HL-60/S4 (cell line): ENCODE data around the gene SURF4.

Experiments used
- in situ Hi-C: fragments of 300-500 bp; cut with MboI; formaldehyde crosslinking; loops from 2 replicates; pipeline ENCODE4 v1.14.3; 2022; ENCODE audit warnings: low sequenced_read_pairs

Gene SURF4

DNA sequence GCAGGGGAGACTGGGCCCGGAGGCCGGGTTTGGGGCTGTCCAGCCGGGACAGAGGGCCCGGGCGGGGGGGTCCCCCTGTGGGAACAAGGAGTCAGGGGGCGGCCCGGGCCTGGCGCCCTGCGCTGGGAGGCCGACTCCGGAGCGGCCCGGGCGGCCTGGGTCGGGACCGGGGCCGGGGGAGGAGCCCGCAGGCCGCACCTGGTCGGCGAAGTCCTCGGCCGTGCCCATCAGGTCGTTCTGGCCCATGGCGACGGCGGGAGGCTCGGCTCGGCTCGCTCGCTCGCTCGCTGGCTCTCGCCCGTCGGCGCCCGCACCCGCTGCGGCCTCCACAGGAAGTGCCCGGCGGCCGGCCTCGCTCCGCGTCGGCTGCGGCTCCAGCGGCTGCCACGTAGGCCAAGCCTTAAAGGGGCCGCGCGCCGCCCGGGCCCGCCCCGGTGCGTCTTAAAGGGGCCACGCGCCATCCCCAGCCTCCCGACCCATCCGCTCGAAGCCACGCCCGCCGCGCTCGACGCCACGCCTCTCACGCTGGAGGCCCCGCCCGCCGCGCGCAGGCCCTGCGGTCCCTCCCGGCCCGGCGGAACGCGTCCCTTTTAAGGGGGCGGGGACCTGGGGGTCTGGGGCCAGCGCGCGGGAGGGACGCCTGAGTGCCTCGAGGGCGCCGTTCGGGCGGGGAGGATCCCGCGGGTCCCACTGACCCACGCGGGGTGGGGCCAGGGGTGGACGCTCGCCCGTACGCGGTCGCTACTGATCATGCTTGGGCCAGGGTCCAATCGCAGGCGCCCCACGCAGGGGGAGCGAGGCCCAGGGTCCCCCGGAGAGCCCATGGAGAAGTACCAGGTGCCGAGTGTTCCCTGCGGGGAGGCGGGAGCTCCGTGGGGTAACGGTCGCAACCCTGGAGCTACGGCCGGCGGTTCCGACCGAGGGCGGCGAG is at the start of gene SURF4, which contains the start of gene STKLD1:
Gene SURF4 (minus strand): TSS at position 337 of the 931 bp plus-strand sequence. CDS start 91 bp downstream, at position 246.
Gene STKLD1 (plus strand): TSS at position 643 of the 931 bp plus-strand sequence. CDS start 108 bp downstream, at position 751.
- in situ Hi-C loops: no loop called here

DNA sequence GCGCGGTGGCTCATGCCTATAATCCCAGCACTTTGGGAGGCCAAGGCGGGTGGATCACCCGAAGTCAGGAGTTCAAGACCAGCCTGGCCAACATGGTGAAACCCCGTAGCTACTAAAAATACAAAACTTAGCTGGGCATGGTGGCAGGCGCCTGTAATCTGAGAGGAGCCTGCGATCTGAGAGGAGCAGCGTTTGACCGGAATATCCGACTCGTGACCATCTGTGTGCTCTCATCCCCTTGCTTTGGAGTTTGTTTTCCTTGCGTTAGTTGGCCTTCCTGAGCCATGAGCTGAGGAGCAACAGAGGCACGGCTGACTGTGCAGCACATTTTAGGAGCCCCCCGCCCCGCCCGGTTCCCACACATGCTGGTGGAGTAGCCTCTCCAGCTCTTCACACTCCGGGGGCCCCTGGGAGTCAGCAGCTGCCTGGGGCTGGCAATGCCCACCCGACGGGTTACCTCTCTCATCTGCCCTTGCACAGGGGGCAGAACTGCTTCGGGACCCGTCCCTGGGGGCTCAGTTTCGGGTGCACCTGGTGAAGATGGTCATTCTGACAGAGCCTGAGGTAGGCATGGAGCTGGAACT is 49.3 kb upstream of the SURF4 start:
- in situ Hi-C loops: no loop called here

DNA sequence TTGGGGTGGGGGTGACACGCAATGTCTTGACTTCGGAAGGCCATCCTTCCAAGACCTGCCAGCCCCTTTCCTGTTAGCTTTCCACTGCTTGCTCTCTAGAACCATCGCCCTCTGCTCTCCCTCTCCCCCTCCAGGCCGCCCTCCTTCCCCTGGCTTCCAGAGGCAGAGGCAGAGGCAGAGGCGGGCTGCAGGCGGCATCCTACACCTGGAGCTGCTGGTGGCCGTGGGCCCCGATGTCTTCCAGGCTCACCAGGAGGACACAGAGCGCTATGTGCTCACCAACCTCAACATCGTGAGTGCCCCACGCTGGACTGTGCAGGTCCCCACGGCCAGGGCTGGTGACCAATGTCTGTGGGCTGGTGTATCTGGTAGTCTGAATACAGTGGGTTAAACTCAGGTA is 48.3 kb upstream of the SURF4 start:
- in situ Hi-C loops: no loop called here

DNA sequence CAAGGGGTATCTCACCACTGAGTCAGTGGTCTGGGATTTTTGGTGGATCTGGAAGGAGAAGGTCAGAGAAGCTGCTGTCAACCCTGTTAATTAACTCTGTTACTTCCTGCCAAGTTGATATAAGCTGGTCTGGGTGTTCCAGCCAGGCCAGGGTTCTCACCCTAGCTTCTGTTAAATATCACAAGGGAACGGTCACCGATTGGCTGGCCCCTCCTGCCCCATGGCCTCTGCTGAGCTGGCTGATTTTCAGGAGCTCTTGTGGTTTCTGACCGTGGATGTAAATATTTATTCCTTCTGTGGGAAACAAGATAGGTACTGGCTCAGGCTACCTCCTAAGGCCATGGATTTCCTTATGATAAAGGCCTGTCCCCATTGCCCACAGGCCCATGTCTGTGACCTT is 47.4 kb upstream of the SURF4 start:
- in situ Hi-C loops: no loop called here

DNA sequence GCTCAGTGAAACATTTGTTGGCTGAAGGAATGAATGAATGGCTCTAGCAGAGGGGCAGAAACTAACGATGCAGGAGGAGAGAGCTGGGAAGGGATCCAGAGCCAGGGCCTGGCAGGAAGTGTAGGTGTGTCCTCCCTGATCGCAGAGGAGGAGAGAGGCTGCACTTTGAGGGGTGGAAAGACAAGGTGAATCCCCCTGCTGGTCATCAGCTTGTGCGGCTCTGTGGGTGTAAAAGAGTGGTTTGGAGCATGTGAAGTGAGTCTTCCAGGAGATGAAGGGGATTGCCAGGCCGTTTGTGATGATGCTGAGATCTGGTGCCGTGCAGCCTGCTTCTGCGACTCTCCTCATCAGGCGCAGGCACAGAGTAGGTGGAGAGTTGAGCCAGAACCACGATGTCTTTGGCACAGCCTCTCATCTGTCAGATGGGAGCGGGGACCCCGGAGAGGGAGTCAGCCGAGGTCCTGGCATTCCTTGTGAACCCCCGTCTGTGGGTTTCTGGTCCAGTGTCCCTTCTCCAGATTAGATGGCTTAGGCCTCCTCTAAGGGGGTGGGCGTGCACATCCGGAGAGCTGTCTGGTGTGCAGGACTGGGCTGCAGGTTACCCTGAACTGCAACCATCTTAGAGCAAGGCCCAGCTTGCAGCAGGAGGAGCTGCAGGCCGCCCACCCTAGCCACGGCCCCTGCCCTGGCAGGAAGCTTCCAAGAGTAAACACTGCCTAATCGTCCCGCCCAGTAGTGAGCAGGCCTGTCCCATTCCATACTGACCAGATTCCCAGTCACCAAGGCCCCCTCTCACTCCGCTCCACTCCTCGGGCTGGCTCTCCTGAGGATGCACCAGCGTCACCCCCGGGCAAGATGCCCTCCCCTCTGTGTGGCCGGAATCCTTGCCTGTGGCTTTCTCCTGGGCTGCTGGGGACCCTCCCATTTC is 46.0 kb upstream of the SURF4 start, which contains the start of gene ADAMTS13:
Gene ADAMTS13 (plus strand): TSS at position 753 of the 928 bp plus-strand sequence. CDS start 77 bp downstream, at position 830.
- in situ Hi-C loops: no loop called here

DNA sequence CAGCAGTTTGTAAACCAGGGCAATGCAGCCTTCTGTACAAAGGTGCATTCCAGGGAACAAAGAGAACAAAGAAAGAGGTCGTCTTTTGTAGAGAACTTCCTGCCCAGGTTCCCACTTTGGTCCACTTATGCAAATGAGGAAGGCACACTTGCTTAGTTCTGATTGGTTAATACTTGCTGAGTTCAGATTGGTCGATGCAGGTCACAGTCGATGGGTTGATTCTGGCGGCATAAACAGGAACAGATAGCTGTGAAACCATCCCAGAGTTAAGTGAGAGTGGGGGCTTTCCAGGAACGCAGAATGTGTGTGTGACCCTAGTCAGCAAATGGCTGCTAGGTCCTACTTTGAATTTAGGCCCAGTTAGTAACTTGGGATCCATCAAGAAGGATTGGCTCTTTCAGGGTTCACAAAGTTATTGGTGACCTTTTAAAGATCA is 44.5 kb upstream of the SURF4 start:
- in situ Hi-C loops: no loop called here

DNA sequence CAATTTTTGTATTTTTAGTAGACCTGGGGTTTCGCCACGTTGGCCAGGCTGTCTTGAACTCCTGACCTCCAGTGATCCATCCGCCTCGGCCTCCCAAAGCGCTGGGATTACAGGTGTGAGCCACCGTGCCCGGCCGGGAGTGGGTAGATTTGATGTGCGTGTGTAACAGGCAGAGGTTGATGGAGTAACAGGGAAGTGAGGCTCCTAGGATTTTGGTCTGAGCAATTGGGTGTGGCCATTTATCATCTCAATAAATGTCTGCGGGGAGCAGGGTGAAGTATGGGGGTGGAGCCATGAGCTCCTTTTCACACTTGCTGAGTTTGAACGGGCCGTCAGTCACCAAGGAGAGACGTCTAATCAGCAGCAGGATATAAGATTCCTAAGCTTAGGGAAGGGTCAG is 43.1 kb upstream of the SURF4 start:
- in situ Hi-C loops: no loop called here

DNA sequence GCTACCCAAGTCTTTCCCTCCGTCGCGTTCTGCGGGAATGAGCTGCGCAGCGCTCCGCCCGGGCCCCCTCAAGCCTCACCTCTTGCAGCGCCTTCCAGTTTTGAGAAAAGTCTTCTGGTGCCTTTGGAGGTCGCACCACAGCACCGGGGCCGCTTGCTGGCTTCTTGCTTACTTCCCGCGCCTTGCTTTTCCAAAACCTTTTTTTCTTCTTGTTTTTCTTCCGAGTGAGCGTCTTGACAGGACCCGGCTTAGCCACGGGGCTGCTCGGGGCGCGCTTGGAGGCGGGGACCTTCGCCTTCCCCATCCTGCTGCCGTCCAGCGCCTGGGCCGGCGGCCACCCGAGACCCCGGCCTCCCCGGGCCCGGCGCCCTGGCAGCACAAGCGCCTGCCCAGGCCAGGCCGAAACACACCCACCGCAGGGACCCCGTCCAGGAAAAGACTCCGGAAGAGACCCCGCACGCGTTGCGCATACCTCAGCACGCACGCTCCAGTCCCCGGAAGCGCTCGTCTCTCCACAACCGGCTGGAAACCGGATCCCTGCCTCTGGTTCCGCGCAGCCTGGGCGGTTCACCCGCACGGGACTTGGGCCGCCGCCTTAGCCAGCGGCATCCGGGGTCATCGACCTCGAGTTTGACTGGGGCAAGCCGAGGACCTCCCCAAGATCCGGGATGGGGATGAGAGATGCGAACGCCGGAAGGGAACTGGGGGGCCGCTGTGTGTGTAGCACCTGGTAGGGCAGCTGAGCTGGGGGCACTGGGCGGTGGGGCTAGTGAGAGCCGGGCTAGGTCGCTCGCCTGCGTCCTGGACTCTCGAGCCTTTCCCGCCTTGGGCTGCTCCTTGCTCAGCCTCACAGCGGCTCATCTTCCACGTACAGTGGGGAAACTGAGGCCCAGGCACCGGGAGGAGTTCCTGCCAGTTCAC is 41.9 kb upstream of the SURF4 start, which contains the start of gene REXO4:
Gene REXO4 (minus strand): TSS at position 470 of the 921 bp plus-strand sequence. CDS start 166 bp downstream, at position 304.
- in situ Hi-C loops: no loop called here

DNA sequence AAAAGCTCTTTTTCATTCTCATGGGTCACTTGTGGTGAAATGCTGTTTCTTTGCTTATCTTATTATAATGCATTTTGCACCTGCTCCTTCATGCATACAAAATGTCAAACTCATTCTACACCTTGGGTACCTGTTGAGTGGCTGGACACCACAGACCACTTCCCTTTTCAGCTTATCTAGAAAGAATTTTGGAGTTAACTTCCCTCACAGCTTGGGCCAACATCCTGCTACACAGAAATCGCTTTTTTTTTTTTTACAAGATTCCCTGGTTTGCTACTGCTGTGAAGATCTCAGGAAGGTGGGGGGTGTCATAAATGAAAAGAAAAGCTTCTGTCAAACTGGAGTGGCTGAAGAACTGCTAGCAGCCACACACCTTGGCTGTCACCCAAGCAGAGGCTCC is 39.3 kb upstream of the SURF4 start:
- in situ Hi-C loops: no loop called here

DNA sequence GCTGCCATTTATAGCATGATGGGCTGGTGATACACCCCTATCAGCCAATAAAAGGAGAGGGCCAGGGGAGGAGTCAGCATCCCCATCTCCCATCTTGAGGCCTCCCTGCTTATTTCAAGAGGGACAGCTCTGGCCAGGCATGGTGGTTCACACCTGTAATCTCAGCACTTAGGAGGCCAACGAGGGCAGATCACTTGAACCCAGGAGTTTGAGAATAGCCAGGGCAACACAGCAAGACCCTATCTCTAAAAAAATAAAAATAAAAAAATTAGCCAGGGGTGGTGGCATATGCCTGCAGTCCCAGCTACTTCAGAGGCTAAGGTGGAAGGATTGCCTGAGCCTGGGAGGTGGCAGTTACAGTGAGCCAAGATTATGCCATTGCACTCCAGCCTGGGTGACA is 32.2 kb upstream of the SURF4 start:
- in situ Hi-C loops: no loop called here

DNA sequence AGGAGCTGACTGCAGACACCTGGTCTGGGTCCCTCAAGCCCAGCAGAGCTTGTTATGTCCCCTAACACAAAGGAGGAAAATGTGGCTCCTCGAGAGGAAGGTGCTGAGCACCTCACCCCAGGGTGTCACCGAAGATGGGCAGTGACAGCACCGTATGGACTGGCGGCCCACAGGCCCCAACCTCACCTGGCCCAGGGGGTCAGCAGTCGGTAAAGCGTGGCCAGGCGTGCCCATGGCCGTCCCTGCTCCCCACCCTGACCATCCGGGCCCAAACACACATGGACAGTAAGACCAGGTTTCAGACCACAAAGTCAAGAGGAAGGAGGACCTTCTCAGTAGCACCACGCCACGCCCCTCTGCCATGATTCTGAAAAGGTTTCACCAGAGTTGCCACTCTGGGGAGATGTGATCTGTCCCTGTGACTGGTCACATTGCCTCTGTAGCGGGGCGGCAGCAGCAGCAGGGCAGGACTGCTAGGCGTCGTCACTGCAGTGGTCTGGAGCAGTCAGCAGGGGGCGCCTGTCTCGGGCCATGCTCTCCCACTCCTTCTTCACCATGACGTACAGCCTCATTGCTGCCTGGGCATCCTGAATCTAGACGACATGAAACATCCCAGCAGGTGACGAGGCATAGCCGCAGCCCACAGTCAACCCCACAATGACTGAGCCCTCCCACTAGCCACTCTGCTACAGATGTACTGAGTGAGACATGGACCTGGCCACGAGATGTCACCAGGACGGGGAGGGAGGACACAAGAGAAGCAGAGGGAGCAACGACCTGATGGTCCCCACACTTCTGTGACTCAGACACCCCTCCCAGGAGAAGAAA is 30.8 kb upstream of the SURF4 start:
- in situ Hi-C loops: no loop called here

DNA sequence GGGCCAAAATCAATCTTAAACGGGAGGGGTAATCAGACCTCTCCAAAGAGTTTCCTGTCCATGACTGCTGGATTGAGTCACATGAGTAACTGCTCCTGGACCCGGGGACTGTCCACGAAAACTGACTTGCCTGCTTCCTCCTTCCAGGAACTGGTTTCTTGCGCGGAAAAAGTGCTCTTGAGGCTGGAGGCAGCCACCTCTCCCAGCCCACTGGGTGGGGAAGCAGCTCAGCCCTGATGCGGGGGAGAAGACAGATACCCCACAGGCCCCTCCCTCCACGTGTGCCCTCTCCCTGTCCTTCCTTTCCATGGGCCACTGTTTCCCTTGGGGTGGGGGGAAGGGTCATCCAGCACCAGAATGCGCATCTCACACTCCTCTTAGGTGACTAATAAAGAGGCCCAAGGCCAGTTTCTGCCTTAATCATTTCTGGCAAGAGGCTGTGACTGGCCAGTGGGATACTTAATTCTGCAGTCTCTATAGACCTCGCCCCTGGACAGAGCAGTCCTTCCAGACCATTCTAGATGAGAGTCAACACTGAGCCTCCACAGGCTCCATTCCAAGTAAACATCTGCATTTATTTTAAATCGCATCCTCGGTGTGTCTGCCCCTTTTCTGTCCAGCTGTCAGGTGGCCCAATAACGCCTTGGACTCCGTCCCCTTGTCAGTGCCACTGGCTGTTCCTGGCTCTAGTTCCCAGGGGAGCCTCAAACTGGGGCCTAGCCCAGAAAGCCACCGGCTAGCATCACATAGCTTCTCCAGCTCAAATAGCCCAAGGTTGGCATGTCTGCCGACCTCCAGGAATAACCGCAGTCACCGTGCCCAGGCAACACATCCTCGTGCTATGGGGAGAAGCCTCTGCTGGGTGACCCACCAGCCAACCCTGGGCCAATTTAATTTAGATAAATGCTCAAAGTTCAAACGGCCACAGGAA is 29.9 kb upstream of the SURF4 start:
- in situ Hi-C loops: no loop called here

DNA sequence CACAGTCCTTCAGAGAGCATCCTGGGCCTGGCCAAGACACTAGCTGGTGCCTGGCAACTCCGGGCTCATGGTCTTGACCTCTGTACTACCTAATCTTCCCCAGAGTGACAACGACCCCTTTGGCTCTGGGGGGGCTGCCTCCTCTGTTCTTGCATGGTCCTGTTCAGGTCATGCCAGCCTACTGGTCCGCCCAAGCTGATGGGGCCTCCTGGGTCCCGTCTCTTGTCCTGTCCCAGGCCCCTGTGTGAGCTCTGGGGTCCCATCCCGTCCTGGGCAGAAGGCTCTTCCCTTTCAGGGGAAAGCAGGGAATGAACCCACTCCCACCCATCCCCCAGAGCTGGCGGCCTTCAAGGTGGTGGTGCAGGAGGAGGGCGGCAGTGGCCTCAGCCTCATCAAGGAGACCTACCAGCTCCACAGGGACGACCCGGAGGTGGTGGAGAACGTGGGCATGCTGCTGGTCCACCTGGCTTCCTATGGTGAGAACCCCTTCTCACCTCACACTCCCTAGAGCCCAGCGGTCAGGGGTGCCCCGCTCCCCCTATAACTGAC is 28.7 kb upstream of the SURF4 start:
- in situ Hi-C loops: no loop called here

DNA sequence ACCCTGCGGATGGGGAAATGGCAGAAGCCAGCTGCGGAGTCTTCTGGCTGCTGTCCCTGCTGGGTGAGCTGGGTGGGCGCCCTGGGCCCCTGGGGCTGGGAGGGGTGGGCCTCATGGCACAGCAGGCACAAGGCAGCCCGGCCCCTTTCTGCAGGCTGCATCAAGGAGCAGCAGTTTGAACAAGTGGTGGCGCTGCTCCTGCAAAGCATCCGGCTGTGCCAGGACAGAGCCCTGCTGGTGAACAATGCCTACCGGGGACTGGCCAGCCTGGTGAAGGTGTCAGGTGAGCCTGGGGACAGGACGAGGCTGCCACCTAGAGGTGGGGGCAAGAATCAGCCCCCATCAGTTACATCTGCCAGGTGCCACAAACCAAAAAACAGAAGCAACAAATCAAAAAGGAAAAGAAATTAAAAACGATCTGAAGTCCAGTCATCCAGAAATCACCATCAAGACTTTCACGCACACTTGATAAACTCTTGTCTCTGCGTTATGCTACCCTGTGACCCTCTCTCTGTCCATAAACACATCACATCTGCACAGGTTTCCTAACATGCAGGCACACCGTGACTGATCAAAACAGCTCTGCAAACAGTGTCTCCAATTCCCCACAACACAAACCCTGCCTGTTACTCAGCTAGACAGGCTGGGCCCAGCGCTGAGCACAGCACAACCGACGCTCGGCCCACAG is 28.1 kb upstream of the SURF4 start:
- in situ Hi-C loops: no loop called here

DNA sequence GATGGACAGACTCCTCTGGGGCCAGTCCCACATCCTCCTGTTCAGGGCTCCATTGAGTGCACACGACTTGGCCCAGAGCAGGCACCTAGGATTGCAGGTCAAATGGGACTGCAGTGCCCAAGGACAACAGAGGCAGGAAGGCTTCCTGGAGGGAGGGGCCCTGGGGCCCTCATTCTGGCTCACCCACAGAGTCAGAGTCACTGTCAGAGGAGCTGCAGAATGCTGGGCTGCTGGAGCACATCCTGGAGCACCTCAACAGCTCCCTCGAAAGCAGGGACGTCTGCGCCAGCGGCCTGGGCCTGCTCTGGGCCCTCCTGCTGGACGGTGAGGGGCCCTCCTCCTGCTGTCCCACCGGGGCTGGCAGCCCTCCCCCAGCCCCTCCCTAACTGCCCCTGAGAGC is 26.8 kb upstream of the SURF4 start:
- in situ Hi-C loops: no loop called here

DNA sequence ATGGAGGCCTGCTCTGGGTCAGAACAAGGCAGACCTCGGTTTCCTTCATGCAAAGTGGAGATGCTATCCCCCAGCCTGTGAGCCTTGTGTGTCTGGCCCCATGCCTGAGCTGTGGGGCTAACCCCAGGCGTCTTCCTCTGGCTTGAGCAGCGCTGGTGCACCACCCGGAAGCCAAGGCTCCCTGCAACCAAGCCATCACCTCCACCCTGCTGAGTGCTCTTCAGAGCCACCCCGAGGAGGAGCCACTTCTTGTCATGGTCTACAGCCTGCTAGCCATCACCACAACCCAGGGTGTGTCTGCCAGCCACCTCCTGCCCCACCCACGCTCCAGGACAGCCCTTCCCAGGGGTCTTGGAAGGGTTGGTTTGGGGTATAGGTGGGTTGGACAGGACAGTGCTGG is 25.7 kb upstream of the SURF4 start:
- in situ Hi-C loops: no loop called here

DNA sequence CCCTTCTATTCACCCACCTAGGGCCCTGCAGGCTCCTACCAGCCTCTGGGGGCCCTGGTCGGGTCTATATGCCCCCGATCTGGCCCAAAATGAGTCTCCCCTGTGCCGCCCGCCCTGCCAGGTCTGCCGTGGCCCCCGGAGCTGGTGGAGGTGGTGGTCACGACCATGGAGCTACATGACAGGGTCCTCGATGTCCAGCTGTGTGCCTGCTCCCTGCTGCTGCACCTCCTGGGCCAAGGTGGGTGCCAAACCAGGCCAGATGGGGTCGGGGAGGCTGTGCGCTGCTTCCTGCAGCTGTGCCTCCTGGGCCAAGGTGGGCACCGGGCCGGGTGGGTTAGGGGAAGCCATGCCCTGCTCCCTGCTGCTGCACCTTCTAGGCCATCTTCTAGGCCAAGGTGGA is 24.4 kb upstream of the SURF4 start:
- in situ Hi-C loops: no loop called here
